Fibroblast of lung (primary cell): Measurements from ENCODE around the gene DPYD.

Source experiments
- CTCF ChIP-seq, 2 donors: IDR thresholded peaks in 1 of 2; conservative IDR thresholded peaks in 1 of 2; 1 replicate in 1 of 2; 2 replicates in 1 of 2; pipeline ENCODE4 v1.5.1; 2011 to 2012; ENCODE audit warnings: low read length in 2 of 2, control low read depth in 1 of 2, inconsistent platforms in 1 of 2, low read depth in 1 of 2, mild to moderate bottlenecking in 1 of 2
- EZH2 ChIP-seq: IDR thresholded peaks from 2 replicates; pipeline ENCODE4 v1.5.1; 2012; ENCODE audit warnings: low read length, control low read depth, mild to moderate bottlenecking; ENCODE audit errors: missing control alignments

GRCh38 chr1:97834899-97835298, 85.9 kb downstream of the DPYD start:
- TF ChIP-seq CTCF (conservative IDR thresholded peaks at IDR 0.05 in 1 of 2, IDR thresholded peaks at IDR 0.05 in 1 of 2; ENCODE audit: low read depth in 1 of 2, low read length in 2 of 2) = no peak
- TF ChIP-seq EZH2 = no peak
